Endothelial cell of umbilical vein (primary cell): ENCODE data around the gene CDS2. TPM values are rescaled to one million over a fixed set of nuclear protein-coding genes. Genes with fewer than 3 reads are reported as not detected.

Source experiments
- BruUV-seq: library from RNA; stranded (reverse); fragments of 400-500 nt; replicated peaks from 2 replicates; lab custom pipeline; 2021; lab: Mats Ljungman, UMichigan
- CTCF ChIA-PET: fragments of 300-600, 350-600 bp; sonication (Branson Sonifier 250); formaldehyde crosslinking; loops from one replicate; lab custom pipeline; 2021; ENCODE audit warnings: antibody characterized with exemption, inconsistent platforms; lab: Charles Lee
- POLR2A ChIA-PET: fragments of 300-600, 350-600 bp; sonication (Branson Sonifier 250); formaldehyde crosslinking; loops from one replicate; lab custom pipeline; 2021; ENCODE audit warnings: antibody characterized with exemption, inconsistent platforms; lab: Charles Lee
- DNase-seq: peaks from one replicate; pipeline ENCODE4 v3.0.0-alpha.2; 2011; ENCODE audit warnings: low read depth, low spot score
- FAIRE-seq: peaks from 2 replicates; lab custom pipeline; 2011; peaks lifted over from hg19 to GRCh38; lab: Jason Lieb, UNC
- H2AFZ ChIP-seq: 2 replicates; pipeline ENCODE4 v1.6.0; 2012; ENCODE audit warnings: low read depth, low read length, control low read depth, inconsistent platforms
- H3K27ac ChIP-seq: 2 replicates; pipeline ENCODE4 v1.5.1; 2011; ENCODE audit warnings: low read depth, mild to moderate bottlenecking, control low read depth, low read length, moderate library complexity; ENCODE audit not compliant: insufficient read depth
- H3K27me3 ChIP-seq, 2 experiments: 2 replicates each; pipeline versions ENCODE4 v1.6.0 to v1.6.1; 2011; ENCODE audit warnings: low read length in 2 of 2, mixed read lengths in 1 of 2; ENCODE audit not compliant: control insufficient read depth in 2 of 2, insufficient read depth in 2 of 2
- H3K36me3 ChIP-seq, 2 experiments: 2 replicates in 1 of 2; 3 replicates in 1 of 2; pipeline ENCODE4 v1.5.1; 2011; ENCODE audit warnings: low read length in 2 of 2, mild to moderate bottlenecking in 1 of 2, moderate library complexity in 1 of 2; ENCODE audit not compliant: control insufficient read depth in 2 of 2, insufficient read depth in 2 of 2; ENCODE audit errors: extremely low read depth in 1 of 2
- H3K4me1 ChIP-seq: 3 replicates; pipeline ENCODE4 v1.5.1; 2011; ENCODE audit warnings: mild to moderate bottlenecking, low read length; ENCODE audit not compliant: control insufficient read depth, insufficient read depth; ENCODE audit errors: extremely low read depth
- H3K4me2 ChIP-seq: 2 replicates; pipeline ENCODE4 v1.6.1; 2011; ENCODE audit warnings: low read length, control low read depth, mixed read lengths; ENCODE audit not compliant: insufficient read depth
- H3K4me3 ChIP-seq, 3 experiments: fragments of 200-600 bp in 1 of 3; sonication (generic), shearing (Covaris generic) in 1 of 3; replicated peaks in 1 of 3; 2 replicates each; pipeline ENCODE4 v1.5.1; 2011 to 2016; ENCODE audit warnings: control low read depth in 3 of 3, low read length in 3 of 3, mild to moderate bottlenecking in 2 of 3, inconsistent platforms in 1 of 3, low read depth in 1 of 3, moderate library complexity in 1 of 3; ENCODE audit not compliant: insufficient read depth in 1 of 3
- H3K79me2 ChIP-seq: 2 replicates; pipeline ENCODE4 v1.6.0; 2012; ENCODE audit warnings: low read length, inconsistent platforms; ENCODE audit not compliant: control insufficient read depth, insufficient read depth
- H3K9ac ChIP-seq: replicated peaks from 2 replicates; pipeline ENCODE3; 2011; ENCODE audit warnings: low read length, control low read depth; ENCODE audit not compliant: insufficient read depth; ENCODE audit errors: extremely low read depth
- H3K9me1 ChIP-seq: replicated peaks from 3 replicates; pipeline ENCODE4 v1.6.0; 2011; ENCODE audit warnings: mild to moderate bottlenecking, low read length; ENCODE audit not compliant: control insufficient read depth, insufficient read depth; ENCODE audit errors: extremely low read depth
- H3K9me3 ChIP-seq: replicated peaks from 2 replicates; pipeline ENCODE4 v1.5.1; 2012; ENCODE audit warnings: low read length, inconsistent platforms; ENCODE audit not compliant: control insufficient read depth, insufficient read depth
- H4K20me1 ChIP-seq: replicated peaks from 2 replicates; pipeline ENCODE3; 2011; ENCODE audit warnings: mild to moderate bottlenecking, low read length; ENCODE audit not compliant: control insufficient read depth, insufficient read depth; ENCODE audit errors: extremely low read depth
- CTCF ChIP-seq, 2 donors: IDR thresholded peaks; 1 replicate in 1 of 2; 2 replicates in 1 of 2; pipeline ENCODE4 v1.5.1; 2011; ENCODE audit warnings: low read length in 2 of 2, mild to moderate bottlenecking in 2 of 2, moderate library complexity in 2 of 2, control low read depth in 1 of 2, inconsistent platforms in 1 of 2, low read depth in 1 of 2; ENCODE audit not compliant: insufficient read depth in 1 of 2; ENCODE audit errors: extremely low read depth in 1 of 2
- EZH2 ChIP-seq: IDR thresholded peaks from 2 replicates; pipeline ENCODE4 v1.6.1; 2012; ENCODE audit warnings: borderline replicate concordance, low read depth, mild to moderate bottlenecking, moderate library complexity, low read length, inconsistent platforms; ENCODE audit not compliant: severe bottlenecking
- FOS ChIP-seq: IDR thresholded peaks from 2 replicates; pipeline ENCODE4 v1.6.1; 2011; ENCODE audit warnings: mild to moderate bottlenecking, low read length, moderate library complexity, borderline replicate concordance; ENCODE audit not compliant: insufficient read depth
- GATA2 ChIP-seq: IDR thresholded peaks from 2 replicates; pipeline ENCODE4 v1.7.0; 2011; ENCODE audit warnings: low read depth, mild to moderate bottlenecking, moderate library complexity, mixed read lengths, low read length; ENCODE audit not compliant: insufficient read length, insufficient read depth
- JUN ChIP-seq: IDR thresholded peaks from 2 replicates; pipeline ENCODE4 v1.6.1; 2011; ENCODE audit warnings: borderline replicate concordance, low read depth; ENCODE audit not compliant: insufficient read length, insufficient read depth
- MAX ChIP-seq: IDR thresholded peaks from 2 replicates; pipeline ENCODE4 v1.6.1; 2011; ENCODE audit not compliant: insufficient read depth, insufficient read length
- MYC ChIP-seq: IDR thresholded peaks from one replicate; pipeline ENCODE4 v1.6.1; 2011; ENCODE audit warnings: mild to moderate bottlenecking, low read depth, low read length
- POLR2A ChIP-seq: IDR thresholded peaks from 2 replicates; pipeline ENCODE4 v1.6.1; 2012; ENCODE audit warnings: low read depth, mild to moderate bottlenecking, control low read depth, low read length
- POLR2AphosphoS5 ChIP-seq: IDR thresholded peaks from 2 replicates; pipeline ENCODE4 v1.6.1; 2012; ENCODE audit warnings: low read depth, mild to moderate bottlenecking, control low read depth, low read length, moderate library complexity; ENCODE audit not compliant: insufficient read depth
- dilution Hi-C: fragments of 300-500 bp; cut with MboI; formaldehyde crosslinking; loops from one replicate; pipeline ENCODE4 v1.15.0; 2019; ENCODE audit warnings: low sequenced_read_pairs; ENCODE audit not compliant: extremely low pct_ligation_motif_present
- intact Hi-C: fragments of 100-400 bp; cut with micrococcal nuclease; formaldehyde crosslinking; loops from one replicate; pipeline ENCODE4 v1.10.0; 2022
- polyA plus RNA-seq, 4 experiments: library from polyadenylated mRNA; depleted of rRNA in 3 of 4; stranded (reverse) in 3 of 4; unstranded in 1 of 4; fragments of >200 nt; gene quantifications; 2 replicates each; pipeline versions ENCODE4 v1.2.1 to v1.2.3, GENCODE V29; 2011 to 2012; ENCODE audit warnings: missing spikeins in 1 of 4
- total RNA-seq: library from RNA; stranded (reverse); gene quantifications from 2 replicates; pipeline ENCODE4 v1.2.3, GENCODE V29; 2021

Gene CDS2
- total and polyA plus RNA-seq, 2 donors (not counting 3 experiments of a cell fraction or from before 2014, with no cell fraction given) = 47.0 to 49.0 TPM

- no peak for TF ChIP-seq CTCF (IDR thresholded peaks at IDR 0.05; ENCODE audit: extremely low read depth in 1 of 2, insufficient read depth in 1 of 2, low read depth in 1 of 2, low read length in 2 of 2)
- no peak for TF ChIP-seq MYC
- no peak for TF ChIP-seq MAX
- TF ChIP-seq JUN = no peak
- TF ChIP-seq FOS = no peak
- TF ChIP-seq POLR2A = no peak
- no peak for TF ChIP-seq GATA2
- no peak for TF ChIP-seq EZH2
- no peak for TF ChIP-seq POLR2AphosphoS5
- H3K27me3 ChIP-seq = no peaks in the 10 kb centered on the region
- H4K20me1 ChIP-seq = no peaks in the 10 kb centered on the region
- intact Hi-C loops = loop anchor here (5.0 kb wide), 1 partner anchor 362 kb away; no protein-coding TSS in a partner anchor
- no peak overlapping the region for H3K4me3 ChIP-seq
- no peak overlapping the region for H3K4me2 ChIP-seq
- dilution Hi-C loops = no loop called here
- FAIRE-seq (no peak), DNase-seq (no peak)
- H3K4me1 ChIP-seq = no peaks in the 10 kb centered on the region
- H3K79me2 ChIP-seq = peaks cover 2% of the 10 kb centered on the region
- H3K9me1 ChIP-seq = no peaks in the 10 kb centered on the region
- ChIA-PET POLR2A (no interaction called here), CTCF (interaction anchor here (1.3 to 1.7 kb wide), 4 partner anchors 48 to 491 kb away, joined by 3 to 6 read pairs (median 4); no protein-coding TSS in a partner anchor)
- no peak overlapping the region for H2AFZ ChIP-seq
- H3K27ac ChIP-seq = no peak overlapping the region
- no peaks in the 10 kb centered on the region for H3K9me3 ChIP-seq
- BruUV-seq = no TSS peak
- no peak overlapping the region for H3K9ac ChIP-seq
- H3K36me3 ChIP-seq = peaks cover 5 to 11% of the 10 kb centered on the region in 2 experiments
Measured at GRCh38 chr20:5104479-5104878, 22.3 kb upstream of the CDS2 start.
